NCI-H748 (cell line): ENCODE results near the gene TBCA.
A peak's percentile ranks its signal among the peaks of the same experiment; 100 is the strongest.

Experiments used
- DNase-seq: peaks from one replicate; lab custom pipeline; 2025; ENCODE audit not compliant: unreplicated experiment; lab: John Stamatoyannopoulos, UW

TBCA gene

GRCh38 chr5:77643654-77644370 lies 132.3 kb downstream of the TBCA start:
- DNase-seq = peak; percentile 53

- peak; percentile 38 for DNase-seq
Measured at GRCh38 chr5:77642738-77643653, 133.1 kb downstream of the TBCA start.

GRCh38 chr5:77641963-77642737 lies 134.0 kb downstream of the TBCA start:
- no peak for DNase-seq

GRCh38 chr5:77641397-77641943 lies 134.7 kb downstream of the TBCA start:
- no peak for DNase-seq
